Spinal cord (tissue), 10 donors: ENCODE data around the gene CPLANE1. TPM values are rescaled to one million over a fixed set of nuclear protein-coding genes. Genes with fewer than 3 reads are reported as not detected.
"Not testable (repeated sequence)": the region's sequence is repeated elsewhere in the genome, so short reads cannot be mapped to it uniquely, and the experiment has no call there.

Experiments
- DNase-seq, 6 donors: peaks; one replicate each; pipeline versions ENCODE4 v3.0.0 to v3.0.0-alpha.2; 2013 to 2015; ENCODE audit warnings: low spot score in 6 of 6, low read depth in 4 of 6
- H3K27ac ChIP-seq: one replicate; pipeline ENCODE4 v1.5.1; 2013; ENCODE audit warnings: low read depth, low read length, control low read depth
- H3K27me3 ChIP-seq: one replicate; pipeline ENCODE4 v1.6.1; 2013; ENCODE audit warnings: low read length; ENCODE audit not compliant: control insufficient read depth, insufficient read depth
- H3K36me3 ChIP-seq: one replicate; pipeline ENCODE4 v1.6.1; 2013; ENCODE audit warnings: low read length; ENCODE audit not compliant: control insufficient read depth, insufficient read depth
- H3K4me1 ChIP-seq: one replicate; pipeline ENCODE4 v1.6.1; 2013; ENCODE audit warnings: low read length; ENCODE audit not compliant: control insufficient read depth, insufficient read depth
- H3K4me3 ChIP-seq: one replicate; pipeline ENCODE4 v1.5.1; 2013; ENCODE audit warnings: low read depth, low read length, control low read depth
- H3K9me3 ChIP-seq: one replicate; pipeline ENCODE4 v1.6.1; 2013; ENCODE audit warnings: low read length; ENCODE audit not compliant: control insufficient read depth, insufficient read depth
- WGBS: methylation state at CpG from one replicate; pipeline ENCODE4 v1.1.5; 2013; ENCODE audit warnings: missing lambda C conversion rate; ENCODE audit not compliant: insufficient coverage; 5-methylcytosine and 5-hydroxymethylcytosine counted together
- polyA plus RNA-seq, 2 donors: library from polyadenylated mRNA; unstranded; fragments of 120-200 nt; gene quantifications; one replicate each; pipeline ENCODE4 v1.2.1, GENCODE V29; 2013; ENCODE audit not compliant: insufficient read length in 2 of 2
- total RNA-seq, 2 donors: library from RNA; depleted of rRNA in 1 of 2; stranded (reverse); fragments of 120-200 nt in 1 of 2; fragments of >200 nt in 1 of 2; gene quantifications; one replicate each; pipeline versions ENCODE4 v1.2.3 to v1.2.4, GENCODE V29; 2013 to 2014
- donor health status: healthy.

CPLANE1 gene
- total and polyA plus RNA-seq, 4 donors = 35.4 to 72.8 (median 48.6) TPM

DNA sequence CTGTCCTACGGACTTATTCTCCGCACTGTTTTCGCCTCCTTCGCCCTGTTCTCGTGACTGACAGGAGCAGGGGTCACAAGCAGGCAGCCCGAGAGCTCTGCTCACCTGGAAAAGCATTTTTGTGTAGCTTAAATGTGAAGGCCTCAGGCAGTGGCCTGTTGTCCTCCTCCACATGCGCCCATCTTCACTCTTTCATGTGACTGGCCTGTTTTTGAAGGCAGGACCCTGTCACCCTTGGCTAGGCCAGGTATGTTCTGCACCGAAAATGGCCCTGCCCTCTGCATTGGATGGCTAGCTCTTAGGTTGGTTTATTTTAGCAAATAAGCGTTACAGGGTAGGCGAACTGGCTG lies 614 bp upstream of the CPLANE1 start:
- no peaks in the 10 kb centered on the region for H3K27me3 ChIP-seq
- 22% methylated on average over 6 of the region's 10 CpGs for WGBS

DNA sequence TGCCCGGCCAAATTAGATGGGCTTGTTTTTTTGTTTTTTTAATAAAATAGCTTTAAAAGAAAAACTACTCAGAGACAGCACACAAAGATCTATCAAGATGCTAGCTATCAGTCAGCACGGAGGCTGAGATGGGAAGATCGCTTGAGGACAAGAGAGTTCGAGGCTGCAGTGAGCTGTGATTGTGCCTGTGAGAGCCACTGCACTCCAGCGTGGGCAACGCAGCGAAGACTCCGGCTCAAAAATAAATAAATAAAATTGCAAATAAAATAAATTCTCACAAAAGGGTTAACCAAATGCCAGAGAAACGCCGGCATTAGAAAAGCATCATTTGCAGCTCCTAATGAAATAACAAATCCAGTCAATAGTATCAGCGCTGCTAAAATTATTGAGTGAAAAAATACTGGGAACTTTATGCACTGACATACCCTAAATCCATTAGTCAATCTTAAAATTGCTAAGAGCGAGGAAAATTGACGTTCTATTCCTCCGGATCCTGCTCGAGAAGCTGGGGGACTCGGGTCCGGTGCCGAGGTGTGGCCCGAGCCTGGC lies 681 bp downstream of the CPLANE1 start:
- Histone ChIP-seq H3K27me3 (no peaks in the 10 kb centered on the region), H3K27ac (peak overlapping the region; percentile 92), H3K4me3 (peak overlapping the region; percentile 91), H3K4me1 (peaks cover 15% of the 10 kb centered on the region), H3K9me3 (no peaks in the 10 kb centered on the region), H3K36me3 (no peaks in the 10 kb centered on the region)
- DNase-seq = peak in 4 of 6 donors; percentile 3 to 61 (median 23)
- WGBS = 2% methylated on average over 10 of the region's 19 CpGs

More for the DNA sequence above, 614 bp upstream of the CPLANE1 start:
- DNase-seq = no peak
- H3K4me3 ChIP-seq = peak overlapping the region; percentile 91
- peak overlapping the region; percentile 25 for H3K27ac ChIP-seq
- H3K36me3 ChIP-seq = no peaks in the 10 kb centered on the region
- H3K4me1 ChIP-seq = peaks cover 15% of the 10 kb centered on the region
- H3K9me3 ChIP-seq = no peaks in the 10 kb centered on the region

DNA sequence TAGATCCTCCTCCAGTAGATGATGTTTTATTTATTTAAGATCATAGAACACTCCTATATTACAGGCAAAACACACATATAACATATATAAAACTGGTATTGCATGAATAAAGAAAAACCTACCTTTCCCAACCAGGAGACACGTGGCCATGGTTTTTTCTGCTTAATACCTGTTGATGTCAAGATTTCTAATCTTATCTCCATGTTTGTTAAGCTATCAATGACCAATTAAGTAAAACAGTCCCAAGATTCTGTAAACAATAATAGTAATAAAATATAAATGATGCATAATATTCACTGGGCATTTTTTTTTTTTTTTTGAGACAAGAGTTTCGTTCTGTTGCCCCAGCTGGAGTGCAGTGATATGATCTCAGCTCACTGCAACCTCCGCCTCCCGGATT lies 1.7 kb downstream of the CPLANE1 start:
- no peak overlapping the region for H3K27ac ChIP-seq
- no peak overlapping the region for H3K4me3 ChIP-seq
- no peaks in the 10 kb centered on the region for H3K36me3 ChIP-seq
- no peaks in the 10 kb centered on the region for H3K9me3 ChIP-seq
- H3K4me1 ChIP-seq = peaks cover 15% of the 10 kb centered on the region
- DNase-seq = no peak
- H3K27me3 ChIP-seq = no peaks in the 10 kb centered on the region
- WGBS = no CpG with 5 or more reads among the region's 4 CpGs

DNA sequence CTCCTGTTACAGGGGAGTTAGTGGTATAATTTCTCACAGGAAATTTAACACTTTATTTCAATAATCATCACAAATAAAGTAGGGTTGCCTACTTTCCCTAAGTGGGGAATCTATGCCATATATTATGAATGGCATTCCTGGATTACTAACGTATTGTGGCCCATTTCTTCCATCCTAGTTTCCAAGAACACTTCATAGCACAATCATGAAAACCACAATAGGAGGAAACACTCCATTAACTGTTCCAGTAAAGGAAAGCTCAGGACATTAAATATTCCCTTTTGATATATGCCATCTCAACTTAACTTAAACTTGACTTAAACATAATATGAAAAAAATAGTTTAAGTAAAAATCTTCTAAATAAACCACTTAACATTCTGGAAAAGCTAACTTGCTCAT lies 2.1 kb downstream of the CPLANE1 start:
- peaks cover under 1% of the 10 kb centered on the region for H3K36me3 ChIP-seq
- no peaks in the 10 kb centered on the region for H3K27me3 ChIP-seq
- no peak overlapping the region for H3K4me3 ChIP-seq
- DNase-seq = no peak
- H3K27ac ChIP-seq = no peak overlapping the region
- no CpG with 5 or more reads among the region's 1 CpG for WGBS
- no peaks in the 10 kb centered on the region for H3K9me3 ChIP-seq
- peaks cover 15% of the 10 kb centered on the region for H3K4me1 ChIP-seq

DNA sequence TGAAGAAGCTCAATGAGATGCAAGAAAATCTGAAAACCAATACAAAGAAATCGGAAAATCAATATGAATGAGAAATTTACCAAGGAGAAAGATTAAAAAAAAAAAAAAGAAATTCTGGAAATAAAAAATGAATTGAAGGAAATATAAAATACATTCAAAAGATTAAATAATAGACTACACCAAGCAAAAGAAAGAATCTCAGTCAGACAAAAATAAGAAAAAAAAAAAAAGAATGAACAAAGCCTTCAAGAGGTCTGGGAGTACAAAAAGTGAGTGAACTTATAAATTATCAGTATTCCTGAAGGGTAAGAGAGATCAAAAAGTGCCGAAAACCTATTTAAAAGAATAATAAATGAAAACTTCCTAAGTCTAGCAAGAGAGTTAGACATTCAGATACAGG lies 14.9 kb downstream of the CPLANE1 start:
- Histone ChIP-seq H3K36me3 (peaks cover 31% of the 10 kb centered on the region), H3K4me3 (no peak overlapping the region), H3K27me3 (no peaks in the 10 kb centered on the region), H3K27ac (no peak overlapping the region), H3K9me3 (no peaks in the 10 kb centered on the region), H3K4me1 (no peaks in the 10 kb centered on the region)
- WGBS = no CpG with 5 or more reads among the region's 2 CpGs
- no peak for DNase-seq

DNA sequence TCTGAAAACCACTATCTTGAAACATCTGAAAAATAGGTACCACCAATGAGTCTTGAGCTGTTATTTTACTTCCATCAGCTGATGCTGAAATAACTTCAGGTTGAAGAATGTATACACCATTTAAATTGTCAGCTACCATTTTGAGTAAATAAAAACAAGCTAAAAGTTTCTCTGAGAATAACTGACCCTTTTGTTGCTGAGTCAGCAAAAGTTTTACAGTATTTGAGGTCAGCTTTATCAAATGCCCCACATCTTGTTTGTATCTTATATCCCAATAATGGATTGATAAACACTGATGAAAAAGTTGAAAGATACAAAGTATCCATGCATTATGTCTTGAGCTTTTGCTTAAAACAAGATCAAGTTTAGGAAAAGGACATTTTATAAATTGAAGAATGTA lies 22.8 kb downstream of the CPLANE1 start:
- Histone ChIP-seq H3K4me1 (no peaks in the 10 kb centered on the region), H3K27ac (no peak overlapping the region), H3K9me3 (no peaks in the 10 kb centered on the region), H3K4me3 (no peak overlapping the region), H3K36me3 (peaks cover 16% of the 10 kb centered on the region), H3K27me3 (no peaks in the 10 kb centered on the region)
- no peak for DNase-seq

DNA sequence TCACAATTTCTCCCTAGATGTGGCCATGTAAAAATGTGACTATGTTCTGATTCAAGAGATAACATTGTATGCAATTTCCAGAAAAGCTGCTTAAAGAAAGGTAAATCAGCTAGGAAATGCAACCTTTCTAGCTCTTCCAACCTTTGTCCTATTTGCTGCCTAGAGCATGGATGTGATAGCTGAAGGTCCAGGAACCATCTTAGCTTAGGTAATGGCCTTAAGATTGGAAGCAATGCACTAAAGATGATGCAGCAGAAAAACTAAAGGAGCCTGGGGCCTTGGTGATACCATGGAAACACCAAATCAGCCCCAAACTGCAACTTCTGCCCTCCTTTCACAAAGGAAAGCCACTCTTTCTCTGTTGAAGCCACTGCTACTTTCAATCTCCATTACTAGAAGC lies 27.0 kb downstream of the CPLANE1 start:
- no peaks in the 10 kb centered on the region for H3K4me1 ChIP-seq
- H3K36me3 ChIP-seq = peaks cover 20% of the 10 kb centered on the region
- H3K27me3 ChIP-seq = no peaks in the 10 kb centered on the region
- no peak overlapping the region for H3K27ac ChIP-seq
- H3K9me3 ChIP-seq = no peaks in the 10 kb centered on the region
- no peak overlapping the region for H3K4me3 ChIP-seq
- DNase-seq = no peak

DNA sequence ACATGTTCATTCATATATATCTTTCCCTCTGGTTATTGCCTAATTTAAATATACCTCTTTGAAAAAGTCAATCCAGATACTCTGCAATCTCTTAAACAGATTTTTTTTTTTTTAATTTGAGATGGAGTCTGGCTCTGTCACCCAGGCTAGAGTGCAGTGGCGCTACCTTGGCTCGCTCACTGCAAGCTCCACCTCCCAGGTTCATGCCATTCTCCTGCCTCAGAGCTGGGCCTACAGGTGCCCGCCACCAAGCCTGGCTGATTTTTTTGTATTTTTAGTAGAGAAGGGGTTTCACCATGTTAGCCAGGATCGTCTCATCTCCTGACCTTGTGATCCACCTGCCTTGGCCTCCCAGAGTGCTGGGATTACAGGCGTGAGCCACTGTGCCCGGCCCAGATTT lies 28.8 kb downstream of the CPLANE1 start:
- DNase-seq, H3K27ac ChIP-seq, H3K4me3 ChIP-seq, H3K9me3 ChIP-seq, H3K27me3 ChIP-seq, H3K4me1 ChIP-seq: not testable (repeated sequence)
- WGBS = 67% methylated on average over 1 of the region's 6 CpGs
- H3K36me3 ChIP-seq = peaks cover 26% of the 10 kb centered on the region

DNA sequence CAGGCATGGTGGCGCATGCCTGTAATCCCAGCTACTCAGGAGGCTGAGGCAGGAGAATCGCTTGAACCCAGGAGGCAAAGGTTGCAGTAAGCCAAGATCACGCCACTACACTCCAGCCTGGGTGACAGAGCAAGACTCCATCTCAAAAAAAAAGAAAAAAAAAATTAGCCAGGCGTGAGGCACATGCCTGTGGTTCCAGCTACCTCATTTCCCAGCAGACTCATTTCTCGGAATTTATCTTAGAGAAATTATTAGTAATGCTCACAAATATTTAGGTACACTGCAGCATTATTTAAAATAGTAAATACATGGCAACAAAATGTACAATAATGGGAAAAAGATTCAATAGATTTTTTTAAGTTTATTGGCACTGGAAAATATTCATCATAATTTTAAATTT lies 29.8 kb downstream of the CPLANE1 start:
- not testable (repeated sequence) for DNase-seq, H3K9me3 ChIP-seq, H3K4me1 ChIP-seq, H3K27ac ChIP-seq, H3K4me3 ChIP-seq, H3K27me3 ChIP-seq
- peaks cover 18% of the 10 kb centered on the region for H3K36me3 ChIP-seq
- no CpG with 5 or more reads among the region's 5 CpGs for whole genome bisulfite sequencing

DNA sequence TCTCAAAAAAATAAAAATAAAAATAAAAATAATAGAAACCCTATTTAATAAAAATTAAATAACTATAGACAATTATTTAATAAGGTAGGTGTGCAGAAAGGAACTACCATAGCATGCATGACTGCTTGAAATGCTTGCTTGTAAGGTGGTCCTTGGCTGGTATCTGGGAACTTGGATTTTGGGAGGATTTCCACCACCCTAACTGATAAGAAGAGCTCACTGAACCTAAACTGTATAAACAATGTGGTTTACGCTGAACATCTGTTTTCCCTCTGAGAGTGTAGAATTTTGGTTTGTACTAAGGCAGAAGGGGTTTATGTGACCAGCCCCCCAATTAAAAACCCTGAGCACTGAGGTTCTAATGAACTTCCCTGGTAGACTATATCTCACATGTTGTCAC lies 31.2 kb downstream of the CPLANE1 start:
- Histone ChIP-seq H3K27me3 (no peaks in the 10 kb centered on the region), H3K4me1 (no peaks in the 10 kb centered on the region), H3K27ac (no peak overlapping the region), H3K36me3 (peaks cover 22% of the 10 kb centered on the region), H3K9me3 (no peaks in the 10 kb centered on the region), H3K4me3 (no peak overlapping the region)
- DNase-seq = no peak
- no CpG with 5 or more reads among the region's 1 CpG for WGBS
